HEK293 (cell line): ENCODE data around the gene PCSK1N.

Source experiments
- CTCF ChIA-PET: fragments of 350-600 bp; formaldehyde crosslinking; extraction: SDS; loops from one replicate; lab custom pipeline; 2021; ENCODE audit warnings: antibody characterized with exemption; lab: Yijun Ruan, JAX
- POLR2A ChIA-PET: fragments of 300-600 bp; formaldehyde crosslinking; extraction: SDS; loops from one replicate; lab custom pipeline; 2020; ENCODE audit warnings: antibody characterized with exemption, inconsistent platforms; lab: Yijun Ruan, JAX
- H3K27ac ChIP-seq: fragments of 200-500 bp; sonication (Bioruptor generic); 2 replicates; pipeline ENCODE4 v1.5.1; 2014; ENCODE audit warnings: low read depth, low read length, control low read depth, inconsistent platforms; ENCODE audit errors: extremely low read depth
- H3K36me3 ChIP-seq, 2 experiments: fragments of 200-500 bp in 1 of 2; sonication (Bioruptor generic) in 1 of 2; 1 replicate in 1 of 2; 2 replicates in 1 of 2; pipeline ENCODE4 v1.5.1; 2014 to 2017; ENCODE audit warnings: inconsistent platforms in 2 of 2, low read length in 2 of 2; ENCODE audit not compliant: control insufficient read depth in 2 of 2, insufficient read depth in 1 of 2
- H3K4me1 ChIP-seq: fragments of 200-500 bp; sonication (Bioruptor generic); 2 replicates; pipeline ENCODE4 v1.5.1; 2014; ENCODE audit warnings: mild to moderate bottlenecking, low read length, inconsistent platforms; ENCODE audit not compliant: control insufficient read depth, insufficient read depth
- H3K4me3 ChIP-seq: 2 replicates; pipeline ENCODE4 v1.5.1; 2011; ENCODE audit warnings: low read depth, mild to moderate bottlenecking, control low read depth, low read length, moderate library complexity
- H3K9me3 ChIP-seq: fragments of 200-500 bp; sonication (Bioruptor generic); 2 replicates; pipeline ENCODE4 v1.5.1; 2014; ENCODE audit warnings: low read depth, low read length, inconsistent platforms; ENCODE audit not compliant: control insufficient read depth, insufficient read depth
- TRIM28 ChIP-seq: IDR thresholded peaks from 2 replicates; pipeline ENCODE4 v1.6.1; 2011; ENCODE audit warnings: low read length, control low read depth, borderline replicate concordance
- WT1 ChIP-seq: fragments of 450-650 bp; formaldehyde crosslinking; IDR thresholded peaks from 2 replicates; pipeline ENCODE4 v1.5.1; 2016; ENCODE audit warnings: missing biosample characterization, missing genetic modification characterization
- ZBTB10 ChIP-seq: fragments of 450-650 bp; formaldehyde crosslinking; IDR thresholded peaks from 2 replicates; pipeline ENCODE4 v1.5.1; 2016; ENCODE audit warnings: missing biosample characterization, missing genetic modification characterization
- ZFP41 ChIP-seq: fragments of 450-650 bp; formaldehyde crosslinking; IDR thresholded peaks from 2 replicates; pipeline ENCODE4 v1.5.1; 2016; ENCODE audit warnings: missing biosample characterization, missing genetic modification characterization, borderline replicate concordance
- ZNF174 ChIP-seq: fragments of 450-650 bp; formaldehyde crosslinking; IDR thresholded peaks from 2 replicates; pipeline ENCODE4 v1.5.0; 2017; ENCODE audit warnings: missing biosample characterization, mild to moderate bottlenecking, missing genetic modification characterization
- ZNF404 ChIP-seq: fragments of 450-650 bp; formaldehyde crosslinking; IDR thresholded peaks from 2 replicates; pipeline ENCODE4 v1.5.1; 2017; ENCODE audit warnings: missing biosample characterization, missing genetic modification characterization
- ZNF433 ChIP-seq: fragments of 450-650 bp; formaldehyde crosslinking; IDR thresholded peaks from 2 replicates; pipeline ENCODE4 v1.5.1; 2016; ENCODE audit warnings: missing biosample characterization, missing genetic modification characterization, low read depth
- ZNF514 ChIP-seq: fragments of 450-650 bp; formaldehyde crosslinking; IDR thresholded peaks from 2 replicates; pipeline ENCODE4 v1.5.1; 2016; ENCODE audit warnings: missing biosample characterization, missing genetic modification characterization
- ZNF548 ChIP-seq: fragments of 450-650 bp; formaldehyde crosslinking; IDR thresholded peaks from 2 replicates; pipeline ENCODE4 v1.5.1; 2016; ENCODE audit warnings: missing biosample characterization, missing genetic modification characterization
- ZNF555 ChIP-seq: fragments of 450-650 bp; formaldehyde crosslinking; conservative IDR thresholded peaks from 2 replicates; pipeline ENCODE4 v1.5.1; 2017; ENCODE audit warnings: missing biosample characterization, mild to moderate bottlenecking, missing genetic modification characterization, inconsistent platforms
- ZNF558 ChIP-seq: fragments of 450-650 bp; formaldehyde crosslinking; IDR thresholded peaks from 2 replicates; pipeline ENCODE4 v1.5.1; 2016; ENCODE audit warnings: missing biosample characterization, missing genetic modification characterization
- ZNF623 ChIP-seq: fragments of 450-650 bp; formaldehyde crosslinking; IDR thresholded peaks from 2 replicates; pipeline ENCODE4 v1.5.1; 2016; ENCODE audit warnings: missing biosample characterization, missing genetic modification characterization
- ZNF658 ChIP-seq: fragments of 450-650 bp; formaldehyde crosslinking; IDR thresholded peaks from 2 replicates; pipeline ENCODE4; 2016; ENCODE audit warnings: missing biosample characterization, missing genetic modification characterization
- ZNF664 ChIP-seq: fragments of 450-650 bp; formaldehyde crosslinking; IDR thresholded peaks from 2 replicates; pipeline ENCODE4 v1.5.1; 2016; ENCODE audit warnings: missing biosample characterization, missing genetic modification characterization
- ZNF707 ChIP-seq: fragments of 450-650 bp; formaldehyde crosslinking; IDR thresholded peaks from 2 replicates; pipeline ENCODE4 v1.5.1; 2016; ENCODE audit warnings: missing biosample characterization, missing genetic modification characterization
- ZNF747 ChIP-seq: fragments of 450-650 bp; formaldehyde crosslinking; IDR thresholded peaks from 2 replicates; pipeline ENCODE4 v1.5.1; 2016; ENCODE audit warnings: missing biosample characterization, missing genetic modification characterization
- TF ChIP-seq, protein P1 (sequence below): fragments of 450-650 bp; formaldehyde crosslinking; IDR thresholded peaks from 2 replicates; pipeline ENCODE4 v1.5.1; 2016; ENCODE audit warnings: missing biosample characterization, missing genetic modification characterization

PCSK1N gene

DNA sequence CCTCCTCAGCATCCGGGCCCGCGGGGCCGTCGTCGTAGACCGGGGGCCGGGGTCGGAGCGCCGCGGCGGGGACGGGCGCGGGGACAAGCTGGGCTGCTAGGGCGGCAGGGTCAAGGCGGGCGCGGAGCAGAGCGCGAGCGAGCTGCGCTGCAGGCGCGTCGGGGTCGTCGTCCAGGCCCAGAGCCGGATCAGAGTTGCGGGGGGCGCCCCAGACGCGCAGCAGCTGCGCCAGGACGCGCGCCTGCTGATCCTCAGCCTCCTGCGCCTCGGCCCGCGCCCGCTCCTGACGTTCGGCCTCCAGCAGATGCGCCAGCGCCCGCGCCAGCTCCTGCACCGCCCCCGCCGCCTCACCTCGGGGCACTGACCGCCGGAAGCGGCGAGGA, 3.5 kb downstream of the PCSK1N start:
- H3K36me3 ChIP-seq = no peaks in the 10 kb centered on the region
- CTCF ChIA-PET = no interaction called here
- no peak overlapping the region for H3K27ac ChIP-seq
- no peak overlapping the region for H3K4me3 ChIP-seq
- no peaks in the 10 kb centered on the region for H3K4me1 ChIP-seq
- no peaks in the 10 kb centered on the region for H3K9me3 ChIP-seq
- TF ChIP-seq ZNF555 (no peak), ZNF514 (tag by site-specific recombination) (no peak), TRIM28 (no peak), ZNF747 (tag by site-specific recombination) (no peak), ZNF658 (tag by site-specific recombination) (no peak), ZNF548 (tag by site-specific recombination) (no peak), ZNF707 (tag by site-specific recombination) (no peak), ZNF664 (tag by site-specific recombination) (no peak), ZNF404 (tag by site-specific recombination) (no peak)
- POLR2A ChIA-PET = no interaction called here

GRCh38 chrX:48831136-48831908, 4.1 kb downstream of the PCSK1N start:
- ChIA-PET POLR2A (no interaction called here), CTCF (no interaction called here)
- TF ChIP-seq ZNF747 (tag by site-specific recombination) = no peak
- TF ChIP-seq WT1 = no peak
- TF ChIP-seq, protein P1, sequence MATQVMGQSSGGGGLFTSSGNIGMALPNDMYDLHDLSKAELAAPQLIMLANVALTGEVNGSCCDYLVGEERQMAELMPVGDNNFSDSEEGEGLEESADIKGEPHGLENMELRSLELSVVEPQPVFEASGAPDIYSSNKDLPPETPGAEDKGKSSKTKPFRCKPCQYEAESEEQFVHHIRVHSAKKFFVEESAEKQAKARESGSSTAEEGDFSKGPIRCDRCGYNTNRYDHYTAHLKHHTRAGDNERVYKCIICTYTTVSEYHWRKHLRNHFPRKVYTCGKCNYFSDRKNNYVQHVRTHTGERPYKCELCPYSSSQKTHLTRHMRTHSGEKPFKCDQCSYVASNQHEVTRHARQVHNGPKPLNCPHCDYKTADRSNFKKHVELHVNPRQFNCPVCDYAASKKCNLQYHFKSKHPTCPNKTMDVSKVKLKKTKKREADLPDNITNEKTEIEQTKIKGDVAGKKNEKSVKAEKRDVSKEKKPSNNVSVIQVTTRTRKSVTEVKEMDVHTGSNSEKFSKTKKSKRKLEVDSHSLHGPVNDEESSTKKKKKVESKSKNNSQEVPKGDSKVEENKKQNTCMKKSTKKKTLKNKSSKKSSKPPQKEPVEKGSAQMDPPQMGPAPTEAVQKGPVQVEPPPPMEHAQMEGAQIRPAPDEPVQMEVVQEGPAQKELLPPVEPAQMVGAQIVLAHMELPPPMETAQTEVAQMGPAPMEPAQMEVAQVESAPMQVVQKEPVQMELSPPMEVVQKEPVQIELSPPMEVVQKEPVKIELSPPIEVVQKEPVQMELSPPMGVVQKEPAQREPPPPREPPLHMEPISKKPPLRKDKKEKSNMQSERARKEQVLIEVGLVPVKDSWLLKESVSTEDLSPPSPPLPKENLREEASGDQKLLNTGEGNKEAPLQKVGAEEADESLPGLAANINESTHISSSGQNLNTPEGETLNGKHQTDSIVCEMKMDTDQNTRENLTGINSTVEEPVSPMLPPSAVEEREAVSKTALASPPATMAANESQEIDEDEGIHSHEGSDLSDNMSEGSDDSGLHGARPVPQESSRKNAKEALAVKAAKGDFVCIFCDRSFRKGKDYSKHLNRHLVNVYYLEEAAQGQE = no peak
- no peak for TF ChIP-seq ZNF433 (tag by site-specific recombination)
- no peak for TF ChIP-seq ZNF558 (tag by site-specific recombination)
- no peak for TF ChIP-seq ZNF174 (tag by site-specific recombination)
- no peak for TF ChIP-seq ZBTB10 (tag by site-specific recombination)
- no peak for TF ChIP-seq ZFP41
- TF ChIP-seq ZNF623 (tag by site-specific recombination) = no peak
- no peak for TF ChIP-seq ZNF658 (tag by site-specific recombination)

More at GRCh38 chrX:48831136-48831908, 4.1 kb downstream of the PCSK1N start:
- Histone ChIP-seq H3K27ac (no peak overlapping the region), H3K9me3 (no peaks in the 10 kb centered on the region), H3K4me1 (no peaks in the 10 kb centered on the region), H3K4me3 (no peak overlapping the region), H3K36me3 (no peaks in the 10 kb centered on the region)
